ENCODE measurements around the gene AMACR. TPM values are rescaled to one million over a fixed set of nuclear protein-coding genes. Genes with fewer than 3 reads are reported as not detected.

Gene AMACR
- total and polyA plus RNA-seq, 2 donors (not counting 3 experiments of a cell fraction or from before 2014, with no cell fraction given): 6.7 to 8.7 TPM

- Histone ChIP-seq H3K27ac (ENCODE audit: insufficient read depth, low read depth, low read length) (no peak overlapping the region), H4K20me1 (replicated peaks; ENCODE audit: control insufficient read depth, extremely low read depth, insufficient read depth, low read length) (no peaks in the 10 kb centered on the region), H3K27me3 (ENCODE audit: control insufficient read depth in 2 of 2, insufficient read depth in 2 of 2, low read length in 2 of 2) (peaks cover 5 to 11% of the 10 kb centered on the region in 2 experiments), H3K4me1 (ENCODE audit: control insufficient read depth, extremely low read depth, insufficient read depth, low read length) (no peaks in the 10 kb centered on the region), H3K9ac (replicated peaks; ENCODE audit: extremely low read depth, insufficient read depth, low read length) (no peak overlapping the region), H3K36me3 (ENCODE audit: control insufficient read depth in 2 of 2, extremely low read depth in 1 of 2, insufficient read depth in 2 of 2, low read length in 2 of 2) (no peaks in the 10 kb centered on the region), H3K9me3 (replicated peaks; ENCODE audit: control insufficient read depth, insufficient read depth, low read length) (no peaks in the 10 kb centered on the region), H3K9me1 (replicated peaks; ENCODE audit: control insufficient read depth, extremely low read depth, insufficient read depth, low read length) (no peaks in the 10 kb centered on the region), H2AFZ (ENCODE audit: low read depth, low read length) (no peak overlapping the region), H3K4me3 (replicated peaks in 1 of 3; ENCODE audit: insufficient read depth in 1 of 3, low read depth in 1 of 3, low read length in 3 of 3) (no peak overlapping the region), H3K4me2 (ENCODE audit: insufficient read depth, low read length) (no peak overlapping the region), H3K79me2 (ENCODE audit: control insufficient read depth, insufficient read depth, low read length) (no peaks in the 10 kb centered on the region)
- POLR2A ChIA-PET: no interaction called here
- no peak for TF ChIP-seq CTCF (IDR thresholded peaks at IDR 0.05; ENCODE audit: extremely low read depth in 1 of 2, insufficient read depth in 1 of 2, low read depth in 1 of 2, low read length in 2 of 2)
- TF ChIP-seq FOS (IDR thresholded peaks at IDR 0.05; ENCODE audit: borderline replicate concordance, insufficient read depth, low read length): no peak
- no peak for TF ChIP-seq MAX (IDR thresholded peaks at IDR 0.05; ENCODE audit: insufficient read depth, insufficient read length)
- no peak for TF ChIP-seq POLR2A (IDR thresholded peaks at IDR 0.05; ENCODE audit: low read depth, low read length)
- TF ChIP-seq EZH2 (IDR thresholded peaks at IDR 0.05; ENCODE audit: borderline replicate concordance, low read depth, low read length, severe bottlenecking): no peak
- no peak for TF ChIP-seq POLR2AphosphoS5 (IDR thresholded peaks at IDR 0.05; ENCODE audit: insufficient read depth, low read depth, low read length)
- TF ChIP-seq MYC (IDR thresholded peaks at IDR 0.05; ENCODE audit: low read depth, low read length): no peak
- no peak for TF ChIP-seq GATA2 (IDR thresholded peaks at IDR 0.05; ENCODE audit: insufficient read depth, insufficient read length, low read depth, low read length)
- TF ChIP-seq JUN (IDR thresholded peaks at IDR 0.05; ENCODE audit: borderline replicate concordance, insufficient read depth, insufficient read length, low read depth): no peak
- dilution Hi-C loops (cut with MboI; ENCODE audit: extremely low pct_ligation_motif_present, low sequenced_read_pairs) (no loop called here), intact Hi-C loops (cut with micrococcal nuclease) (no loop called here)
- CTCF ChIA-PET: interaction anchor here (0.6 to 2.2 kb wide), 4 partner anchors 14 to 540 kb away, joined by 3 to 6 read pairs (median 4); no protein-coding TSS in a partner anchor
- no peak for FAIRE-seq
- no peak for DNase-seq (ENCODE audit: low read depth, low spot score)
- no TSS peak for BruUV-seq (replicated peaks)
These were observed 32.0 kb downstream of the AMACR start for GRCh38 chr5:33975852-33976251.
